ENCODE results near the gene CLCN6.

DNA sequence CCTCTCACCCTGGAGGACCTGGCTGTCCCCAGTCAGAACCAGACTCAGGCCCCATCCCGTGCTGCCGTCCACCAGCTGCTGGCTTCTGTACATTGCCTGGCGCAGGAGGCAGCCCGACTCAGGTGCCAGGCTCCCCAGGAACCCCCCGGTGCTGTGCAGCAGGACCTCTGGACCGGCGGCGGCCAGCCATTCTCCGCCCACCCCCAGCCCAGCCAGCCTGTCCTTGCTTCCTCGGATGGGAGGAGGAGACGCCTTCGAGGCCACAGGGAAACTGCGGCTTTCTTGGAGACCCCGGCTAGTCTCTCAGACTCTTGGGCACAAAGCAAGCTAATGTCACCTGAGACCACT, 39.6 kb upstream of the CLCN6 start:
- TF ChIP-seq, protein P1, sequence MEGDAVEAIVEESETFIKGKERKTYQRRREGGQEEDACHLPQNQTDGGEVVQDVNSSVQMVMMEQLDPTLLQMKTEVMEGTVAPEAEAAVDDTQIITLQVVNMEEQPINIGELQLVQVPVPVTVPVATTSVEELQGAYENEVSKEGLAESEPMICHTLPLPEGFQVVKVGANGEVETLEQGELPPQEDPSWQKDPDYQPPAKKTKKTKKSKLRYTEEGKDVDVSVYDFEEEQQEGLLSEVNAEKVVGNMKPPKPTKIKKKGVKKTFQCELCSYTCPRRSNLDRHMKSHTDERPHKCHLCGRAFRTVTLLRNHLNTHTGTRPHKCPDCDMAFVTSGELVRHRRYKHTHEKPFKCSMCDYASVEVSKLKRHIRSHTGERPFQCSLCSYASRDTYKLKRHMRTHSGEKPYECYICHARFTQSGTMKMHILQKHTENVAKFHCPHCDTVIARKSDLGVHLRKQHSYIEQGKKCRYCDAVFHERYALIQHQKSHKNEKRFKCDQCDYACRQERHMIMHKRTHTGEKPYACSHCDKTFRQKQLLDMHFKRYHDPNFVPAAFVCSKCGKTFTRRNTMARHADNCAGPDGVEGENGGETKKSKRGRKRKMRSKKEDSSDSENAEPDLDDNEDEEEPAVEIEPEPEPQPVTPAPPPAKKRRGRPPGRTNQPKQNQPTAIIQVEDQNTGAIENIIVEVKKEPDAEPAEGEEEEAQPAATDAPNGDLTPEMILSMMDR (IDR thresholded peaks at IDR 0.05; ENCODE audit: low read depth, low read length, missing input control) = no peak
- TF ChIP-seq TAF1 (conservative IDR thresholded peaks at IDR 0.05) = no peak
- no peak for TF ChIP-seq FOXA2 (IDR thresholded peaks at IDR 0.05)
- no peak for TF ChIP-seq GABPA (IDR thresholded peaks at IDR 0.05 in 1 of 2, conservative IDR thresholded peaks at IDR 0.05 in 1 of 2)

Data from liver (tissue), 3 donors.